ENCODE measurements around the gene TMTC1.

Gene TMTC1

DNA sequence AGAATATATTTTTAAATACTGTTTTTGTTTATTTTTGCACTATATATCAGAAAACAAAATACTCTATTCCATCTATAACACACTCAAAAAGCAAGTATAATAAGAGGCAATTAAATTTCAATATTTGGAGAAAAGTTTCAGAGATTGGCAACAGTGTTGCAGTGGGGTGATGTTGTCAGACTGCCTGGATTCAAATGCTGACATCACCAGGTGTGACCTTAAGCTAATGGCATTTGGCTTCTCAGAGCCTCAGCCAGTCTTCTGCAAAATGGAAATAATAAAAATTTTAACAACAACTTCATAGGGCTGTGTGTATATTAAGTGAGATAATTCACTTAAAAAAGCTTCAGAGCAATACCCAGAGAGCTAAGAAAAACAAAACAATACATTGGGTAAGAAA lies 74.7 kb downstream of the TMTC1 start:
- DNase-seq, result no peak

- DNase-seq, result no peak
Measured at GRCh38 chr12:29707846-29708245, 75.9 kb downstream of the TMTC1 start.

DNA sequence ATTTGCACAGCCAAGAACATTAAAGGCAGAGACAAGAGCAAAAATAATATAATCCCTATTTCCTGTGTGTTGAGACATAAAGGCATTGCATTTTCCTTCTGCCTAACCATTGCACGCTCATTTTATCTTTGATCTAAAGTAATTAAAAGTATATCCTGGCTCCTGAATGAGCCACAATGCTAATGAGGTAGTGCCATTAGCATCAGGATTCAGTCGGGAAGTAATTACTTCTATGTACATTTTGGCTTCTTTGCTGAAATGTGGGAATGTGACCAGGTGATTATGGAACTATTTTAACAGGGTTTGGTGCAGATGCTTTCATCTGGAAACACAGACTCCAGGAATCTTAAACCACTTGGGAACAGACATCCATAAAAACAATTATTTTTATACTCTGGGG lies 77.4 kb downstream of the TMTC1 start:
- no peak for DNase-seq

- DNase-seq, result no peak
Measured at GRCh38 chr12:29703528-29703927, 80.2 kb downstream of the TMTC1 start.

GRCh38 chr12:29702972-29703371 lies 80.8 kb downstream of the TMTC1 start:
- no peak for DNase-seq

- DNase-seq, result no peak
Measured at GRCh38 chr12:29702222-29702621, 81.5 kb downstream of the TMTC1 start.

- DNase-seq, result no peak
Measured at GRCh38 chr12:29700761-29701481, 82.8 kb downstream of the TMTC1 start.

- DNase-seq, result no peak
Measured at GRCh38 chr12:29698756-29699155, 85.0 kb downstream of the TMTC1 start.

- no peak for DNase-seq
Measured at GRCh38 chr12:29695800-29696199, 87.9 kb downstream of the TMTC1 start.

- DNase-seq, result no peak
Measured at GRCh38 chr12:29695026-29695425, 88.7 kb downstream of the TMTC1 start.

GRCh38 chr12:29694002-29694401 lies 89.7 kb downstream of the TMTC1 start:
- no peak for DNase-seq

GRCh38 chr12:29692237-29692636 lies 91.5 kb downstream of the TMTC1 start:
- DNase-seq, result no peak

DNA sequence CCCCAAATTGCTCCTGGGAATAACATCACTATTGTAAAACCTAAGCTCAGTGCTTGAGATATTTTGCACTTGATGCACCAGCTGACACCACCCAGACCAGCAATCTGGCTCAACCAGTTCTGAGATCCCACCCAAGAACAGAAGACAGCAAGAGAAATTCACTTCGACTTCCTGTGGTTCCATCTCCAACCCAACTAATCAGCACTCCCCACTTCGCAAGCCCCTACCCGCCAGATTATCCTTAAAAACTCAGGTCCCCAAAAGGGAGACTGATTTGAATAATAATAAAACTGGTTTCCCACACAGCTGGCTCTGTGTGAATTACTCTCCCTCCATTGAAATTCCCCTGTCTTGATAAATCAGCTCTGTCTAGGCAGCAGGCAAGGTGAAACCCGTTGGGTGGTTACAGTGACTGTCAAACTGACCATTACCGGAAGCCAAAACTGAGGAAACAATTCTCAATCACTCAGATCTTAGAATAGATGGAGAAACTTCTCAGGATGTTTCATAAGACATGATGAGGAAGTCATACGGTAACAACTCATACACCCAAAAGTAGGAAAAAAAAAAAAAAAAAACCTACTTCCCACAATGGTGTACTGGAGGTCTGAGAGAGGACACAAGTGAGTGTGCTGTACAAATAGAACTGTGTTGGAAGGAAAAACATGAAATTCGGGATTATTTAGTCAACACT lies 92.4 kb downstream of the TMTC1 start:
- no peak for DNase-seq

DNA sequence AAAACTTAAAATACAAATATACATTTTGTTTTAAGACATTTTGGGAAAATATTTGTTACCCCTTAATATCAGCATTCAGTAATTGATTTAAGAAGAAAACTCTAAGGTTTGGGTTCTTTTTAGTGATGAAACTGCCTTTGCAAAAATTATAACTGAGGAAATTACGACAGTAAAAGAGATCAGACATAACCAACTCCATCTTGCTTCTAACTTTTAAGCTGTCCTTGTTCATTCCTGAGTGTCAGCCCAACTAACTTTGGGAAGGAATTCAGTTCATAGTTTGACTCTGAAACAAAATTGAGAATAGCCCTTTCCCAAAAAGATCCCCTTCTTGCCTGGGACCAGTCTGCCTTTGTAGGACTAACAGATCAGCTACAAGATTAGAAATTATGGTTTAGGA lies 93.0 kb downstream of the TMTC1 start:
- no peak for DNase-seq

GRCh38 chr12:29688914-29689313 lies 94.8 kb downstream of the TMTC1 start:
- DNase-seq, result no peak

DNA sequence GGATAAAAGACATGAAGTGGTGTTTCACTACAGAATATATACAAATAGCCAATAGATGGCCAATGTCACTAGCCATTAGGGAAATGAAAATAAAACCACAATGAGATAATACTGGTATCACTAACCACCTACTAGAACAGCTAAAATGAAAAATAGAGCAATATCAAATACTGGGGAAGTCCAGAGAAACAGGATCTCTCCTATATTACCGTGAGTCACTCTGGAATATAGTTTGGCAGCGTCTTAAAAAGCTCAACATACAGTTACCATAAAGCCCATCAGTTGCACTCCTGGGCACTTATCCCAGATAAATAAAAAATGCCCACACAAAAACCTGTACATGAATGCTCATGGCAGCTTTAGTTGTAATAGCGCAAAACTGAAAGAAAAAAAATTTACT lies 101.7 kb downstream of the TMTC1 start:
- no peak for DNase-seq

GRCh38 chr12:29681370-29681769 lies 102.4 kb downstream of the TMTC1 start:
- no peak for DNase-seq

DNA sequence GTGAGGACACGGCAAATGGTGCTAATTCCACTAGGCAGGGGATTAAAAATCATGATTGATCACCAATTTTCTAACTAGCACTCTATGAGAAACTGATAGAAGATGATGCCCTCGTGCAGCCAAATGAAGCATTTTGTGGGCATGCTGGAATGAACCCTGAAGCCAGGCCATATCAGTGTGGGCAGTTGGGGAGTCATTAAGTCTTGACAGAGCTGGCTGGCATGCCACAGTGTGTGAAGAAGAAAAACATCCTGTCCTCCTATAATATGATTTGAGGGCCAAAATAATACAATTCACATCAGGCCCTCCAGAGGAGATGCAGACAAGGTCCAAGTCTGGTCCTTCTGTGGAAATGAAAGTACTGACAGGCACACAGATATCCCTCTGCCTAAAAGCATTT lies 107.1 kb downstream of the TMTC1 start:
- DNase-seq, result no peak

DNA sequence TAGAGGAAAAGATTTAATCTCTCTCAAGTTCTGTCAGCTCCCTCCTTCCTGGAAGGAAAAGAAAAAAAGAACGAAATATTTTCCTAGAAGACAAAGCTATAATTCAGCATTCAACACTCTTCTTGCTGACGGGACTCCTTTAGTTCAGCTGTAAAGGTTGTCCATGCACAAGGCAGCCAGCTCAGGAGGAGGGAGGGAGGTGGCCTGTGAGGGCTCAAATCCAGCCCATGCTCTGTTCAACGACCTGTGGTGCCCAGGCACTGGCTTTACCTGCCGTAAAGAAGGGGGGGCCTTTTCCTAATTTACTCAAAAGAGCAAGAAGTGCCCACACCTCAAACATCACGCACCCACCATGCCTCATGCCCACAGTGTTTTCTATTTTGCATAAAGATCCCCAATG lies 109.3 kb downstream of the TMTC1 start:
- DNase-seq, result no peak

DNA sequence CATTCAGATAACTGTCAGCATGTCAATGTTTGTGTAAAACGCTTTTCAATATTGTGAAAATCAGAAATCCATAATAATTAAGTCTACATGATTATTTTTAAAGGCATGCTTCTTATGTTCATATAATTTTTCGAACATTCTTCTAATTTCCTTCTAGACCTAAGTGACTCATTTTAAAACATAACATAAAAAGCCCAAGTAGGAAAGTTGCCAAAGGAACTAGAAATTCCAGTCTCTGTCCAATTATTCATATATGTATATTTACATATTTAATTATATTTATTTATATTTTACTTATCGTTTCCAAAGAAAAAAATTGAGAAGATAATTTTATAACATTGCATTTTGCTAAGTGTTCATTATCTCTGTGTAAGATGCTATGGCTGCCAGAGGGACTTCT lies 110.4 kb downstream of the TMTC1 start:
- DNase-seq, result no peak

GRCh38 chr12:29672580-29672979 lies 111.2 kb downstream of the TMTC1 start:
- DNase-seq, result no peak

DNA sequence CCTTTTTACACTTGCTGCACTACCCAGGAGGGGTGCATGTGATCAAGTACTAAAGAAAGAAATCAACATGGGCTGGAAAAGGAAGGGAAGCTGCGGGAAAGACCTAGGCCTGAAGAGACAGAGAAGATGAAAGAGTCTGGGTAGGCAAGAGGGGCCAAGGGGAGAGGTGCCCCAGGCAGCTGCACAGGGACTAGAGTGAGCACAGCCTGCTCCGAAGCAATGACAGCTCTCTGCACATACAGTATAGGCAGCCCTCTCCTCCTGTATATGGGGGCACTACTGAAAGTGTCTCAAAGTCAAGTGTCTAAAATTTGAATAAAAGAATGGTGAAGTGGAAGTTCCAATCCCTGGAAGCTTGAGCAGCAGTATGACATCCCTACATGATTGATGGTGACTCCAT lies 112.0 kb downstream of the TMTC1 start:
- no peak for DNase-seq

DNA sequence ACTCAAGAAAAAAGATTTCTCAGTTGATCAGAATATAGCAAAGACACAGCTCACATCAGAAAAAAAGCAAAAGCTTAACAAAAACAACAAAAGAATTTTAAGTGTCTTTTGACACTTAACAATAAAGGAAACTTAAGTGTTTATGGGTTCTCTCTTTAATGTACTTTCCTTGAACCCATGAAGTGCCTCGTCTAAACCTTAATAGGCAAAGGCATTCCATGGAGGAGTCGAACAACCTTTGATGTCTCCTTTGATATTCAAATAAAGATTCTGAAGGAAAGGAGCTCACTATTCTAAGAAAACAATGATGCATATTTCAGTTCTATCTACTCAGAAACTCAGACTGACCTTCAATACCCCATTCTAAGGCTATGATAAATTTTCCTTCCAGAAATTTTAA lies 116.7 kb downstream of the TMTC1 start:
- no peak for DNase-seq

GRCh38 chr12:29665107-29665506 lies 118.6 kb downstream of the TMTC1 start:
- no peak for DNase-seq
